ENCODE data around the gene NUP133.

NUP133 gene

GRCh38 chr1:229553621-229554130, 45.5 kb upstream of the NUP133 start:
- H2BK120ac ChIP-seq (ENCODE audit: low read depth, low read length) = no peak overlapping the region
- no peak overlapping the region for H3K4ac ChIP-seq (ENCODE audit: low read depth in 1 of 2, low read length in 2 of 2)
- peaks cover 4 to 7% of the 10 kb centered on the region in 2 experiments for H3K36me3 ChIP-seq (ENCODE audit: control insufficient read depth in 1 of 2, insufficient read depth in 2 of 2, low read depth in 1 of 2, low read length in 2 of 2)
- DNase-seq = no peak
- no peak overlapping the region for H4K91ac ChIP-seq (ENCODE audit: low read length)
- no peak overlapping the region for H2BK15ac ChIP-seq (ENCODE audit: low read depth, poor library complexity, severe bottlenecking)
- no peak overlapping the region for H3K23ac ChIP-seq (ENCODE audit: low read length in 2 of 2)
- peaks cover 5% of the 10 kb centered on the region for H3K4me1 ChIP-seq (ENCODE audit: control insufficient read depth, insufficient read depth, low read depth, low read length)
- no peak overlapping the region for H2BK5ac ChIP-seq (ENCODE audit: low read depth, low read length, poor library complexity, severe bottlenecking)
- no peaks in the 10 kb centered on the region for H3K27me3 ChIP-seq (ENCODE audit: control insufficient read depth in 1 of 2, insufficient read depth in 1 of 2, low read length in 2 of 2)
- H3K14ac ChIP-seq (ENCODE audit: low read length in 2 of 2) = no peak overlapping the region
- H2BK12ac ChIP-seq (ENCODE audit: low read length in 2 of 2) = no peak overlapping the region
- no peak overlapping the region for H2AK5ac ChIP-seq (ENCODE audit: low read length, severe bottlenecking)
- no peak overlapping the region for H3K27ac ChIP-seq (ENCODE audit: low read length, poor library complexity, severe bottlenecking)
- H3K4me3 ChIP-seq (ENCODE audit: insufficient read depth in 1 of 2, low read depth in 1 of 2, low read length in 2 of 2) = no peak overlapping the region
- no peak overlapping the region for H2AFZ ChIP-seq (ENCODE audit: low read depth, low read length)
- H3K9ac ChIP-seq (ENCODE audit: low read length) = no peak overlapping the region
- H4K8ac ChIP-seq (ENCODE audit: low read length) = no peak overlapping the region
- H3K18ac ChIP-seq (ENCODE audit: low read depth in 1 of 2, low read length in 2 of 2) = no peak overlapping the region
- no peaks in the 10 kb centered on the region for H3K9me3 ChIP-seq (ENCODE audit: control insufficient read depth, low read length)
- no peak overlapping the region for H3K4me2 ChIP-seq (ENCODE audit: low read length, poor library complexity, severe bottlenecking)
- peaks cover 45% of the 10 kb centered on the region for H3K79me1 ChIP-seq (replicated peaks; ENCODE audit: low read length, poor library complexity, severe bottlenecking)
- 94% methylated on average over 7 of the region's 7 CpGs for WGBS

GRCh38 chr1:229552732-229553131, 44.6 kb upstream of the NUP133 start:
- Histone ChIP-seq H2BK12ac (ENCODE audit: low read length in 2 of 2) (no peak overlapping the region), H2BK5ac (ENCODE audit: low read depth, low read length, poor library complexity, severe bottlenecking) (no peak overlapping the region), H3K27me3 (ENCODE audit: control insufficient read depth in 1 of 2, insufficient read depth in 1 of 2, low read length in 2 of 2) (no peaks in the 10 kb centered on the region), H3K36me3 (ENCODE audit: control insufficient read depth in 1 of 2, insufficient read depth in 2 of 2, low read depth in 1 of 2, low read length in 2 of 2) (peaks cover 4 to 7% of the 10 kb centered on the region in 2 experiments), H2BK120ac (ENCODE audit: low read depth, low read length) (no peak overlapping the region), H3K23ac (ENCODE audit: low read length in 2 of 2) (no peak overlapping the region), H4K8ac (ENCODE audit: low read length) (no peak overlapping the region), H3K9ac (ENCODE audit: low read length) (no peak overlapping the region), H2BK15ac (ENCODE audit: low read depth, poor library complexity, severe bottlenecking) (no peak overlapping the region), H3K18ac (ENCODE audit: low read depth in 1 of 2, low read length in 2 of 2) (no peak overlapping the region), H3K4me3 (ENCODE audit: insufficient read depth in 1 of 2, low read depth in 1 of 2, low read length in 2 of 2) (no peak overlapping the region), H3K27ac (ENCODE audit: low read length, poor library complexity, severe bottlenecking) (no peak overlapping the region), H3K79me1 (replicated peaks; ENCODE audit: low read length, poor library complexity, severe bottlenecking) (peaks cover 42% of the 10 kb centered on the region), H2AFZ (ENCODE audit: low read depth, low read length) (no peak overlapping the region), H3K4ac (ENCODE audit: low read depth in 1 of 2, low read length in 2 of 2) (no peak overlapping the region), H3K4me1 (ENCODE audit: control insufficient read depth, insufficient read depth, low read depth, low read length) (peaks cover 8% of the 10 kb centered on the region), H3K9me3 (ENCODE audit: control insufficient read depth, low read length) (no peaks in the 10 kb centered on the region), H2AK5ac (ENCODE audit: low read length, severe bottlenecking) (no peak overlapping the region), H3K4me2 (ENCODE audit: low read length, poor library complexity, severe bottlenecking) (no peak overlapping the region), H4K91ac (ENCODE audit: low read length) (no peak overlapping the region), H3K14ac (ENCODE audit: low read length in 2 of 2) (no peak overlapping the region)
- DNase-seq = no peak
- 90% methylated on average over 5 of the region's 5 CpGs for WGBS

- Histone ChIP-seq H3K9me3 (ENCODE audit: control insufficient read depth, low read length) (no peaks in the 10 kb centered on the region), H3K9ac (ENCODE audit: low read length) (peak overlapping the region; percentile 15), H3K23ac (ENCODE audit: low read length in 2 of 2) (no peak overlapping the region), H3K4ac (ENCODE audit: low read depth in 1 of 2, low read length in 2 of 2) (no peak overlapping the region), H3K14ac (ENCODE audit: low read length in 2 of 2) (no peak overlapping the region), H3K36me3 (ENCODE audit: control insufficient read depth in 1 of 2, insufficient read depth in 2 of 2, low read depth in 1 of 2, low read length in 2 of 2) (peaks cover 12 to 13% of the 10 kb centered on the region in 2 experiments), H3K18ac (ENCODE audit: low read depth in 1 of 2, low read length in 2 of 2) (no peak overlapping the region), H3K79me1 (replicated peaks; ENCODE audit: low read length, poor library complexity, severe bottlenecking) (peaks cover 36% of the 10 kb centered on the region), H3K27me3 (ENCODE audit: control insufficient read depth in 1 of 2, insufficient read depth in 1 of 2, low read length in 2 of 2) (no peaks in the 10 kb centered on the region), H2BK15ac (ENCODE audit: low read depth, poor library complexity, severe bottlenecking) (no peak overlapping the region), H4K8ac (ENCODE audit: low read length) (no peak overlapping the region), H3K4me1 (ENCODE audit: control insufficient read depth, insufficient read depth, low read depth, low read length) (peaks cover 10% of the 10 kb centered on the region), H2AFZ (ENCODE audit: low read depth, low read length) (no peak overlapping the region), H3K4me2 (ENCODE audit: low read length, poor library complexity, severe bottlenecking) (no peak overlapping the region), H4K91ac (ENCODE audit: low read length) (no peak overlapping the region), H2BK12ac (ENCODE audit: low read length in 2 of 2) (no peak overlapping the region), H2BK5ac (ENCODE audit: low read depth, low read length, poor library complexity, severe bottlenecking) (no peak overlapping the region), H3K4me3 (ENCODE audit: insufficient read depth in 1 of 2, low read depth in 1 of 2, low read length in 2 of 2) (no peak overlapping the region), H2AK5ac (ENCODE audit: low read length, severe bottlenecking) (no peak overlapping the region), H3K27ac (ENCODE audit: low read length, poor library complexity, severe bottlenecking) (no peak overlapping the region), H2BK120ac (ENCODE audit: low read depth, low read length) (no peak overlapping the region)
- 95% methylated on average over 3 of the region's 3 CpGs for WGBS
- DNase-seq = no peak
These were observed 42.8 kb upstream of the NUP133 start for GRCh38 chr1:229550812-229551567.

- Histone ChIP-seq H4K8ac (ENCODE audit: low read length) (no peak overlapping the region), H3K79me1 (replicated peaks; ENCODE audit: low read length, poor library complexity, severe bottlenecking) (peaks cover 35% of the 10 kb centered on the region), H2AFZ (ENCODE audit: low read depth, low read length) (no peak overlapping the region), H3K4me1 (ENCODE audit: control insufficient read depth, insufficient read depth, low read depth, low read length) (peaks cover 6% of the 10 kb centered on the region), H3K9me3 (ENCODE audit: control insufficient read depth, low read length) (no peaks in the 10 kb centered on the region), H3K18ac (ENCODE audit: low read depth in 1 of 2, low read length in 2 of 2) (no peak overlapping the region), H2BK15ac (ENCODE audit: low read depth, poor library complexity, severe bottlenecking) (no peak overlapping the region), H2BK5ac (ENCODE audit: low read depth, low read length, poor library complexity, severe bottlenecking) (no peak overlapping the region), H3K14ac (ENCODE audit: low read length in 2 of 2) (no peak overlapping the region), H4K91ac (ENCODE audit: low read length) (no peak overlapping the region), H3K27me3 (ENCODE audit: control insufficient read depth in 1 of 2, insufficient read depth in 1 of 2, low read length in 2 of 2) (no peaks in the 10 kb centered on the region), H3K36me3 (ENCODE audit: control insufficient read depth in 1 of 2, insufficient read depth in 2 of 2, low read depth in 1 of 2, low read length in 2 of 2) (peaks cover 17 to 33% of the 10 kb centered on the region in 2 experiments), H3K4ac (ENCODE audit: low read depth in 1 of 2, low read length in 2 of 2) (no peak overlapping the region), H3K4me2 (ENCODE audit: low read length, poor library complexity, severe bottlenecking) (no peak overlapping the region), H3K27ac (ENCODE audit: low read length, poor library complexity, severe bottlenecking) (no peak overlapping the region), H2AK5ac (ENCODE audit: low read length, severe bottlenecking) (no peak overlapping the region), H2BK12ac (ENCODE audit: low read length in 2 of 2) (no peak overlapping the region), H3K9ac (ENCODE audit: low read length) (no peak overlapping the region), H2BK120ac (ENCODE audit: low read depth, low read length) (no peak overlapping the region), H3K23ac (ENCODE audit: low read length in 2 of 2) (no peak overlapping the region), H3K4me3 (ENCODE audit: insufficient read depth in 1 of 2, low read depth in 1 of 2, low read length in 2 of 2) (no peak overlapping the region)
- WGBS = 98% methylated on average over 6 of the region's 7 CpGs
- no peak for DNase-seq
These were observed 39.4 kb upstream of the NUP133 start for GRCh38 chr1:229547542-229547941.
